HFFc6 (cell line): ENCODE results near the gene CCDC71. TPM values are rescaled to one million over a fixed set of nuclear protein-coding genes. Genes with fewer than 3 reads are reported as not detected.

Experiments used
- DNase-seq: peaks from one replicate; pipeline ENCODE4 v3.0.0-alpha.2; 2018
- H3K27ac Mint-ChIP-seq: 2 replicates; pipeline ENCODE4 v1.8.0; 2020; ENCODE audit warnings: mild to moderate bottlenecking, mixed read lengths
- H3K27me3 Mint-ChIP-seq: 2 replicates; pipeline ENCODE4 v1.8.0; 2021; ENCODE audit warnings: mild to moderate bottlenecking, moderate library complexity, mixed read lengths; ENCODE audit not compliant: insufficient read depth
- H3K36me3 Mint-ChIP-seq: 2 replicates; pipeline ENCODE4 v1.8.0; 2021; ENCODE audit warnings: low read depth, mixed read lengths
- H3K4me1 Mint-ChIP-seq: 2 replicates; pipeline ENCODE4 v1.8.0; 2020; ENCODE audit warnings: low read depth, mixed read lengths
- H3K4me3 Mint-ChIP-seq: 2 replicates; pipeline ENCODE4 v1.8.0; 2020; ENCODE audit warnings: mild to moderate bottlenecking, moderate library complexity, mixed read lengths
- H3K9me3 Mint-ChIP-seq: 2 replicates; pipeline ENCODE4 v1.8.0; 2020; ENCODE audit warnings: mild to moderate bottlenecking, mixed read lengths
- CTCF ChIP-seq: fragments of 200-600 bp; sonication (generic); IDR thresholded peaks from 2 replicates; pipeline ENCODE4 v1.5.0; 2021; ENCODE audit warnings: antibody characterized with exemption, mild to moderate bottlenecking
- total RNA-seq, 6 experiments: library from RNA; stranded (reverse); fragmentation: NEBNext Ultra II Directional; extraction: Animal tissue kit (Norgen Biotek cat#: 25700); gene quantifications; 2 replicates in 1 of 6; 3 replicates in 5 of 6; pipeline ENCODE4 v1.2.3, GENCODE V29; 2021

Gene CCDC71
- total RNA-seq, 6 experiments from 2014 or later, result 20.0 to 23.7 (median 21.9) TPM

- H3K36me3 Mint-ChIP-seq, result peaks cover 7% of the 10 kb centered on the region
- H3K4me3 Mint-ChIP-seq, result no peak overlapping the region
- no peak overlapping the region; the same call in 1 of the 2 replicates for H3K27ac Mint-ChIP-seq
- no peak for DNase-seq
- no peak for TF ChIP-seq CTCF
- peaks cover 8% of the 10 kb centered on the region for H3K27me3 Mint-ChIP-seq
- H3K9me3 Mint-ChIP-seq, result no peaks in the 10 kb centered on the region
- no peaks in the 10 kb centered on the region for H3K4me1 Mint-ChIP-seq
Measured at GRCh38 chr3:49124991-49125670, 41.0 kb downstream of the CCDC71 start.

DNA sequence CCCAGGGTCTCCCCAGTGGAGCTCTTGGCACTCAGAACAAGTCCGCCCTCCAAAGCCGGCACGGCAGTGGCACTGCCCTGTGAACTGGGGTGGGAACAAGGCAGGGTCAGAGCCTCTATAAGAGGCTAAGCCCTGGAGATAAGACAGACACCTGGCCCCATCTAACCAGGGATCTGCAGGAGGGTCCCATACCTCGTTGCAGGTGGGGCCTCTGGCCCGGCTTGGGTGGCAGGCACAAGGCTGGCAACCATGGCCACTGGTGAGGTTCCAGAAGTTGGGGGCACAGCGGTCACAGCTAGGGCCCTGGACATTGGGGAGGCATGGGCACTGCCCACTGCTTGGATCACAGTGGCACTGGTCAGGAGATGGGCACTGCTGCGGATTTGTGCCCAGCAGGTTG is 41.9 kb downstream of the CCDC71 start:
- no peak for DNase-seq
- Mint-ChIP-seq H3K4me1 (peaks cover 8% of the 10 kb centered on the region), H3K9me3 (no peaks in the 10 kb centered on the region), H3K27ac (no peak overlapping the region), H3K27me3 (peaks cover 6% of the 10 kb centered on the region), H3K4me3 (no peak overlapping the region), H3K36me3 (peaks cover 10% of the 10 kb centered on the region)
- TF ChIP-seq CTCF, result no peak

- Mint-ChIP-seq H3K4me3 (no peak overlapping the region), H3K27ac (no peak overlapping the region), H3K36me3 (peaks cover 11% of the 10 kb centered on the region), H3K27me3 (peaks cover 6% of the 10 kb centered on the region), H3K4me1 (peaks cover 13% of the 10 kb centered on the region), H3K9me3 (no peaks in the 10 kb centered on the region)
- no peak for DNase-seq
- no peak for TF ChIP-seq CTCF
Measured at GRCh38 chr3:49123687-49124086, 42.4 kb downstream of the CCDC71 start.

DNA sequence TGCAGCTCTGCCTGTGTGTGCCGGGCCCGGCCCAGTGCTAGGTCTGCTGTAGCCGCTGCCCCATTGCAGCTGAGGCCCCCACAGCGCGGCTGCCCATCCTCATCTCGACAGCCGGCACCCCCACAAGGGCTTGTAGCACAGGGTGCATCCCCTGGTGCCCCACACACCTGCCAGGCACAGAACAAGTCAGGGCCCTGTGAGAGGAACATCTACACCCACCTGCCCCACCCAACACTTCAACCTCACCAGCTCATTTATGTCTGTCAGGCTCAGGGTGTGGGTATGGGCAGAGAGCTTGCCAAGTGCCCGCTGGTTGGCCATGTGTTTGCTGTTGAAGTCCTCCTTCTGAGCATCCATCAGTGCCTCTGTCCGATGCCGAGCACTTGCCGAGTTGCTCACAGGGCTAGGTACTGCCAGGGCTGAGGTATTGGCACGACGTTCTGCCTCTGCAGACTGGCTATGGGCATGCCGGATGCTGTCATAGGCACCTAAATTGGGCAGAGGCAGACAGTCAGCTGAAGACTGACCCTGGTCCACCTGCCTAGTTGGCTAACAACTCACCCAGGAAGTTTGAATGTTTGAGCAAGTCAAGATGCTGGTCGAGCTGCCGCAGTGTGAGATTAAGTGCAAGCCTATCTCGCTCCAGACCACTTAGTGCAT is 43.1 kb downstream of the CCDC71 start:
- Mint-ChIP-seq H3K4me1 (peaks cover 13% of the 10 kb centered on the region), H3K9me3 (no peaks in the 10 kb centered on the region), H3K27ac (no peak overlapping the region), H3K4me3 (no peak overlapping the region), H3K27me3 (peaks cover 6% of the 10 kb centered on the region), H3K36me3 (peaks cover 11% of the 10 kb centered on the region)
- DNase-seq, result no peak
- TF ChIP-seq CTCF, result no peak

DNA sequence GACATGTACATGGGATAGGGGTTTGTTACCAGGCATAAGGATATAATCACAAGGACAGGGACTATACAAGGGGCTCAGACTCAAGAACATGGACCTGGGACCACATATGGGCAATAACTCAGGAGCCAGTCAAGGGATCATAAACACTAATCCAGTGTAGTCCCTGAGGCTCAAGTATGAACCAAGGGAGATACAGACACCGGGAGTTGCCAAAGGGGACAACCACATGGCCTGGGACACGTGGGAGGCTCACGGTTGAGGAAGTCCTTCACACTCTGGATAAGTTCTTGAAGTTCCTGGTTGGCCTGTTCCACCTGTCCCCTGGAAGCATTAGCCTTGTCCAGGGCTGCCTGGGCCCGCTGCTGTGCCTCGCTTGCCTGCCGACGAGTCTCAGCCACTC is 43.7 kb downstream of the CCDC71 start:
- Mint-ChIP-seq H3K27me3 (peaks cover 6% of the 10 kb centered on the region), H3K27ac (0 out of 2 replicates have a peak overlapping the region, but pooled peaks have one; percentile 58), H3K9me3 (no peaks in the 10 kb centered on the region), H3K36me3 (peaks cover 11% of the 10 kb centered on the region), H3K4me1 (peaks cover 13% of the 10 kb centered on the region), H3K4me3 (no peak overlapping the region)
- TF ChIP-seq CTCF, result no peak
- DNase-seq, result no peak
